Endodermal cell (in vitro differentiated cells): ENCODE measurements around the gene RYR2. TPM values are rescaled to one million over a fixed set of nuclear protein-coding genes. Genes with fewer than 3 reads are reported as not detected.
A peak's percentile ranks its signal among the peaks of the same experiment; 100 is the strongest.

ENCODE experiments used
- DNase-seq: peaks from one replicate; pipeline ENCODE4 v3.0.0-alpha.2; 2017
- H3K27ac ChIP-seq: 2 replicates; pipeline ENCODE4 v1.5.1; 2013; ENCODE audit warnings: mild to moderate bottlenecking, low read depth, low read length, moderate library complexity
- H3K27me3 ChIP-seq: 2 replicates; pipeline ENCODE4 v1.6.1; 2013; ENCODE audit warnings: mild to moderate bottlenecking, low read length, moderate library complexity; ENCODE audit not compliant: insufficient read depth, control insufficient read depth, poor library complexity, severe bottlenecking
- H3K36me3 ChIP-seq: 2 replicates; pipeline ENCODE4 v1.7.0; 2013; ENCODE audit warnings: mild to moderate bottlenecking, low read length, moderate library complexity; ENCODE audit not compliant: control insufficient read depth, insufficient read depth
- H3K4me1 ChIP-seq: one replicate; pipeline ENCODE4 v1.7.0; 2013; ENCODE audit warnings: low read length; ENCODE audit not compliant: control insufficient read depth, insufficient read depth
- H3K4me3 ChIP-seq: 2 replicates; pipeline ENCODE4 v1.5.1; 2013; ENCODE audit warnings: mild to moderate bottlenecking, low read length, moderate library complexity
- H3K9ac ChIP-seq: 2 replicates; pipeline ENCODE4 v1.6.1; 2013; ENCODE audit warnings: mild to moderate bottlenecking, low read length, moderate library complexity; ENCODE audit not compliant: poor library complexity, severe bottlenecking; ENCODE audit errors: extremely low read depth
- H3K9me3 ChIP-seq: 2 replicates; pipeline ENCODE4 v1.6.1; 2013; ENCODE audit warnings: mild to moderate bottlenecking, low read length, moderate library complexity; ENCODE audit not compliant: control insufficient read depth
- H3K27ac Mint-ChIP-seq: 2 replicates; pipeline ENCODE4 v1.8.0; 2020; ENCODE audit warnings: mixed read lengths
- H3K27me3 Mint-ChIP-seq: 2 replicates; pipeline ENCODE4 v1.8.0; 2021; ENCODE audit warnings: mild to moderate bottlenecking, mixed read lengths; ENCODE audit not compliant: insufficient read depth
- H3K36me3 Mint-ChIP-seq: 2 replicates; pipeline ENCODE4 v1.8.0; 2020; ENCODE audit warnings: low read depth, mixed read lengths
- H3K4me1 Mint-ChIP-seq: 2 replicates; pipeline ENCODE4 v1.8.0; 2020; ENCODE audit warnings: mixed read lengths
- H3K4me3 Mint-ChIP-seq: 2 replicates; pipeline ENCODE4 v1.8.0; 2020; ENCODE audit warnings: mild to moderate bottlenecking, moderate library complexity, mixed read lengths
- H3K9me3 Mint-ChIP-seq: 2 replicates; pipeline ENCODE4 v1.8.0; 2020; ENCODE audit warnings: mild to moderate bottlenecking, mixed read lengths
- WGBS, 2 experiments: methylation state at CpG; one replicate each; pipeline versions ENCODE4 v1.1.5 to v1.1.7; 2013; ENCODE audit warnings: missing lambda C conversion rate in 2 of 2, mixed read lengths in 1 of 2; ENCODE audit not compliant: insufficient coverage in 1 of 2, insufficient read length in 1 of 2; 5-methylcytosine and 5-hydroxymethylcytosine counted together
- total RNA-seq, 2 donors: library from RNA; stranded (reverse); fragmentation: NEBNext Ultra II Directional in 1 of 2; extraction: Animal tissue kit (Norgen Biotek cat#: 25700) in 1 of 2; gene quantifications; 2 replicates in 1 of 2; 3 replicates in 1 of 2; pipeline ENCODE4 v1.2.1, GENCODE V29; 2021
- TF ChIP-seq, protein P1 (sequence below): fragments of 200-600 bp; sonication (generic); conservative IDR thresholded peaks from 2 replicates; pipeline ENCODE4 v1.5.0; 2021; ENCODE audit warnings: antibody characterized with exemption, mild to moderate bottlenecking

RYR2 gene
- total RNA-seq, 2 donors from 2014 or later: 0.95 to 2.4 TPM

DNA sequence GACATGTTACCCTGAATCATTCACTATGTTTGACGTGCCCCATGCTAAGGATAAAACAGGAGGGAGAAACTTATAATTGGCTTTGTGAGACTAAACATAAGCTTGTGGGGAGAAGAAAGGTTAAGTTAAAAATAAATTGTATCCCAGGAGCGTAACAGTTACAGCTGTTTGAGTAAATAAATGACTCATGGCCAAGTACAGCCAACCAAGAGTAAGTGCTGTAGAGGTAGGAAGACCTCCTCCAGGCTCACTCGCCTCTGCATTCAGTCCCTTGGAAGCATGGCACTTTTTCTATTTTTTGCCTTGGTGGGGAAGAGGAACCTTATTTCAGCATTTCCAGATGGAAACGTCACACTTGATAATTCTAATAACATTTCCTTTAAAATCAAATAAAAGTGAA, 732.3 kb downstream of the RYR2 start:
- no peak overlapping the region for H3K4me3 ChIP-seq
- H3K36me3 ChIP-seq: no peaks in the 10 kb centered on the region
- no peaks in the 10 kb centered on the region for H3K27me3 ChIP-seq
- H3K4me1 Mint-ChIP-seq: peaks cover 12% of the 10 kb centered on the region
- DNase-seq: no peak
- no peak overlapping the region for H3K4me3 Mint-ChIP-seq
- H3K27ac ChIP-seq: no peak overlapping the region
- peak overlapping the region; percentile 15 for H3K27ac Mint-ChIP-seq
- no peaks in the 10 kb centered on the region for H3K9me3 ChIP-seq
- no peak overlapping the region for H3K9ac ChIP-seq
- no peaks in the 10 kb centered on the region for H3K9me3 Mint-ChIP-seq
- no peaks in the 10 kb centered on the region for H3K36me3 Mint-ChIP-seq
- TF ChIP-seq, protein P1, sequence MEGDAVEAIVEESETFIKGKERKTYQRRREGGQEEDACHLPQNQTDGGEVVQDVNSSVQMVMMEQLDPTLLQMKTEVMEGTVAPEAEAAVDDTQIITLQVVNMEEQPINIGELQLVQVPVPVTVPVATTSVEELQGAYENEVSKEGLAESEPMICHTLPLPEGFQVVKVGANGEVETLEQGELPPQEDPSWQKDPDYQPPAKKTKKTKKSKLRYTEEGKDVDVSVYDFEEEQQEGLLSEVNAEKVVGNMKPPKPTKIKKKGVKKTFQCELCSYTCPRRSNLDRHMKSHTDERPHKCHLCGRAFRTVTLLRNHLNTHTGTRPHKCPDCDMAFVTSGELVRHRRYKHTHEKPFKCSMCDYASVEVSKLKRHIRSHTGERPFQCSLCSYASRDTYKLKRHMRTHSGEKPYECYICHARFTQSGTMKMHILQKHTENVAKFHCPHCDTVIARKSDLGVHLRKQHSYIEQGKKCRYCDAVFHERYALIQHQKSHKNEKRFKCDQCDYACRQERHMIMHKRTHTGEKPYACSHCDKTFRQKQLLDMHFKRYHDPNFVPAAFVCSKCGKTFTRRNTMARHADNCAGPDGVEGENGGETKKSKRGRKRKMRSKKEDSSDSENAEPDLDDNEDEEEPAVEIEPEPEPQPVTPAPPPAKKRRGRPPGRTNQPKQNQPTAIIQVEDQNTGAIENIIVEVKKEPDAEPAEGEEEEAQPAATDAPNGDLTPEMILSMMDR: no peak
- peaks cover 7% of the 10 kb centered on the region for H3K4me1 ChIP-seq
- 92 to 95% methylated on average over 4 of the region's 4 CpGs for WGBS, 2 experiments
- no peaks in the 10 kb centered on the region for H3K27me3 Mint-ChIP-seq

DNA sequence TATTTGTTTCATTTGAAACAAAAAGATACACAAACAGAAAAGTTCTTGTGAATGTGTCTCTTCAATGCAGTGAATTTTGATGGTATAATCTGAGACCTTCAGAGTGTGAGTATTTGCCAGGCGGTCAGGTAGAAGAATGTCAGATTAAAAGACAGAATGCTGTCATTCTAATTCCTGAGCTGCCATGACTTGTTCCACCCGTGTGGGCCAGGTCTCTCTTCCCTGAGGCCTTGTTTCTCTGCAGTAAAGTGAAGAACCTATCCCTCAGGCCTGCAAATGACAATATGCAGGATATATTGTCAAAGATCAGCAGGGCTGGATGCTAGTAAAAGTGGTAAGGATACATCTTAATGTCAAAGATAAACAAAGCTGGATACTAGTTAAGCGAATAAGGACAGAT, 737.4 kb downstream of the RYR2 start:
- Histone ChIP-seq H3K4me1 (peaks cover 2% of the 10 kb centered on the region), H3K9ac (no peak overlapping the region), H3K36me3 (no peaks in the 10 kb centered on the region), H3K9me3 (no peaks in the 10 kb centered on the region), H3K4me3 (no peak overlapping the region), H3K27ac (no peak overlapping the region), H3K27me3 (no peaks in the 10 kb centered on the region)
- H3K9me3 Mint-ChIP-seq: no peaks in the 10 kb centered on the region
- H3K4me1 Mint-ChIP-seq: peaks cover 6% of the 10 kb centered on the region
- H3K27ac Mint-ChIP-seq: no peak overlapping the region
- TF ChIP-seq, protein P1: no peak
- 94 to 96% methylated on average over 2 to 3 of the region's 3 CpGs for WGBS, 2 experiments
- no peak overlapping the region for H3K4me3 Mint-ChIP-seq
- H3K36me3 Mint-ChIP-seq: no peaks in the 10 kb centered on the region
- DNase-seq: no peak
- H3K27me3 Mint-ChIP-seq: no peaks in the 10 kb centered on the region

DNA sequence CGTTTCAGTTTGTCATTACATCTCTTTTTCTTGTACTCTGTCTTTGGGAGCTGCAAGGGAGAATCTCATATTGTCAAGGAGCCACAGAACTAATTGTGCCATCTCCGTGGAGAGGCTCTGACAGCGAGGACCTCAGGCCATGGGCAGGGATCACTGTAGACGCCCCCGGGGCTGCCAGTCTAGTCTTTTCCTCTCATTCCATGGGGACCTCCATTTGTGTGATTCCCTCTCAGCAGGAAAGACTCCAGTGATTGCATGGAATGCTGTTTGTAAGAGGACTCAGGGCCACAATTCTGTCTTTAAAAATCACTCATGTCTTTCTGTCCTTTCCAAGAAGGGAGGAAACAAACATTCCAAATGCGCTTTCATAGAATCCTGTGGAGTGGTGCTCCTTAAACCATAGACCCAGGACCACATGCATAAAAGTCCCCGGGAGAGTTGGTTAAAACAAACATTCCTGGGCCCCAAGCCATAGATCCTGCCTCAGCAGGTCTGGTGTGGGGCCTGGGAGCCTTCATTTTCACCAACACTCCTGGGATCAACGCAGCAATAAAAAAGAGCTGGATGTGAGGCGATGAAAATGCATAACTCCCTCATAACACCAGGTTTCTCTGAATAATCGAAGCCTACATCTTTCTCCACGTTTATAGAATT, 744.2 kb downstream of the RYR2 start:
- H3K27ac ChIP-seq: no peak overlapping the region
- H3K4me3 ChIP-seq: no peak overlapping the region
- no peaks in the 10 kb centered on the region for H3K4me1 ChIP-seq
- WGBS, 2 experiments: 89 to 95% methylated on average over 3 to 11 of the region's 11 CpGs
- no peak overlapping the region for H3K9ac ChIP-seq
- H3K9me3 ChIP-seq: no peaks in the 10 kb centered on the region
- no peak overlapping the region for H3K27ac Mint-ChIP-seq
- no peaks in the 10 kb centered on the region for H3K27me3 ChIP-seq
- H3K27me3 Mint-ChIP-seq: no peaks in the 10 kb centered on the region
- H3K36me3 ChIP-seq: no peaks in the 10 kb centered on the region
- peaks cover 8% of the 10 kb centered on the region for H3K4me1 Mint-ChIP-seq
- TF ChIP-seq, protein P1: no peak
- H3K4me3 Mint-ChIP-seq: no peak overlapping the region
- DNase-seq: no peak
- H3K36me3 Mint-ChIP-seq: no peaks in the 10 kb centered on the region
- no peaks in the 10 kb centered on the region for H3K9me3 Mint-ChIP-seq
